Mammary epithelial cell (primary cell): Measurements from ENCODE around the gene PIP4K2A.

ENCODE experiments used
- CTCF ChIP-seq, 2 donors: IDR thresholded peaks in 1 of 2; conservative IDR thresholded peaks in 1 of 2; 2 replicates each; pipeline ENCODE4 v1.5.1; 2011 to 2012; ENCODE audit warnings: inconsistent platforms in 2 of 2, low read length in 2 of 2, mild to moderate bottlenecking in 2 of 2, control low read depth in 1 of 2, low read depth in 1 of 2; ENCODE audit not compliant: insufficient read depth in 1 of 2; ENCODE audit errors: extremely low read depth in 1 of 2
- EZH2 ChIP-seq: IDR thresholded peaks from 2 replicates; pipeline ENCODE4 v1.6.1; 2012; ENCODE audit warnings: low read length, inconsistent platforms, borderline replicate concordance

GRCh38 chr10:22685926-22686325, 28.5 kb downstream of the PIP4K2A start:
- TF ChIP-seq CTCF (conservative IDR thresholded peaks at IDR 0.05 in 1 of 2, IDR thresholded peaks at IDR 0.05 in 1 of 2; ENCODE audit: extremely low read depth in 1 of 2, insufficient read depth in 1 of 2, low read depth in 1 of 2, low read length in 2 of 2) = no peak
- no peak for TF ChIP-seq EZH2
